SK-N-SH (cell line): ENCODE measurements around the gene CAMK4. TPM values are rescaled to one million over a fixed set of nuclear protein-coding genes. Genes with fewer than 3 reads are reported as not detected.

Source experiments
- CTCF ChIA-PET: fragments of 300-600, 350-600 bp; formaldehyde crosslinking; extraction: SDS; loops from one replicate; lab custom pipeline; 2021; lab: Yijun Ruan, JAX
- POLR2A ChIA-PET: fragments of 350-600 bp; sonication (Branson Sonifier 250); formaldehyde crosslinking; extraction: SDS; loops from one replicate; lab custom pipeline; 2020; ENCODE audit warnings: antibody characterized with exemption, inconsistent platforms; lab: Yijun Ruan, JAX
- DNase-seq: peaks from one replicate; pipeline ENCODE4 v3.0.0; 2012
- H2AFZ ChIP-seq: fragments of 200-600 bp; sonication (generic); 2 replicates; pipeline ENCODE4 v1.8.1; 2016; ENCODE audit warnings: antibody characterized with exemption, mild to moderate bottlenecking, low read depth
- H3F3A ChIP-seq: fragments of 200-600 bp; sonication (generic); replicated peaks from 2 replicates; pipeline ENCODE3; 2016; ENCODE audit warnings: antibody characterized with exemption, mild to moderate bottlenecking; ENCODE audit not compliant: insufficient read depth
- H3K27ac ChIP-seq, 2 experiments: fragments of 200-500 bp in 1 of 2; fragments of 200-600 bp in 1 of 2; sonication (Bioruptor generic) in 1 of 2; sonication (generic), shearing (Covaris generic) in 1 of 2; 2 replicates each; pipeline versions ENCODE4 v1.5.1 to v1.6.1; 2014 to 2016; ENCODE audit warnings: low read depth in 2 of 2, inconsistent platforms in 1 of 2, low read length in 1 of 2, mild to moderate bottlenecking in 1 of 2, mixed read lengths in 1 of 2
- H3K27me3 ChIP-seq: fragments of 200-600 bp; sonication (generic), shearing (Covaris generic); 2 replicates; pipeline ENCODE4 v1.6.1; 2016; ENCODE audit warnings: mixed run types; ENCODE audit not compliant: insufficient read depth
- H3K36me3 ChIP-seq, 2 experiments: fragments of 200-500 bp in 1 of 2; fragments of 200-600 bp in 1 of 2; sonication (Bioruptor generic) in 1 of 2; sonication (generic) in 1 of 2; replicated peaks in 1 of 2; 2 replicates each; pipeline versions ENCODE3 to v1.5.1; 2014 to 2016; ENCODE audit warnings: low read length in 1 of 2, mild to moderate bottlenecking in 1 of 2; ENCODE audit not compliant: insufficient read depth in 2 of 2, control insufficient read depth in 1 of 2
- H3K4me1 ChIP-seq, 2 experiments: fragments of 200-500 bp in 1 of 2; fragments of 200-600 bp in 1 of 2; sonication (Bioruptor generic) in 1 of 2; sonication (generic), shearing (Covaris generic) in 1 of 2; 2 replicates each; pipeline versions ENCODE4 v1.5.1 to v1.6.1; 2014 to 2016; ENCODE audit warnings: low read depth in 1 of 2, low read length in 1 of 2, mixed run types in 1 of 2; ENCODE audit not compliant: insufficient read depth in 2 of 2, control insufficient read depth in 1 of 2
- H3K4me2 ChIP-seq: fragments of 200-600 bp; sonication (generic), shearing (Covaris generic); 2 replicates; pipeline ENCODE4 v1.6.1; 2017; ENCODE audit warnings: mixed run types
- H3K4me3 ChIP-seq, 2 experiments: fragments of 200-500 bp in 1 of 2; fragments of 200-600 bp in 1 of 2; sonication (Bioruptor generic) in 1 of 2; sonication (generic), shearing (Covaris generic) in 1 of 2; 2 replicates each; pipeline versions ENCODE4 v1.5.1 to v1.8.1; 2014 to 2016; ENCODE audit warnings: low read depth in 2 of 2, inconsistent platforms in 1 of 2, low read length in 1 of 2, mild to moderate bottlenecking in 1 of 2, mixed read lengths in 1 of 2, moderate library complexity in 1 of 2
- H3K79me2 ChIP-seq: fragments of 200-600 bp; sonication (generic); 2 replicates; pipeline ENCODE4 v1.8.1; 2017; ENCODE audit warnings: mild to moderate bottlenecking; ENCODE audit not compliant: insufficient read depth
- H3K9ac ChIP-seq: fragments of 200-600 bp; sonication (generic); 2 replicates; pipeline ENCODE4 v1.6.1; 2017; ENCODE audit warnings: mixed run types
- H3K9me2 ChIP-seq: fragments of 200-600 bp; sonication (generic); 2 replicates; pipeline ENCODE4 v1.6.1; 2017; ENCODE audit warnings: mixed run types
- H3K9me3 ChIP-seq: fragments of 200-600 bp; sonication (generic); 2 replicates; pipeline ENCODE4 v1.6.1; 2017; ENCODE audit warnings: mixed run types, mild to moderate bottlenecking, moderate library complexity
- H4K20me1 ChIP-seq: fragments of 200-600 bp; sonication (generic); 2 replicates; pipeline ENCODE4 v1.6.1; 2017; ENCODE audit warnings: mild to moderate bottlenecking, mixed run types; ENCODE audit not compliant: insufficient read depth
- CHD2 ChIP-seq: fragments of 150-350 bp; IDR thresholded peaks from 2 replicates; pipeline ENCODE4 v1.6.1; 2018; ENCODE audit warnings: low read length; ENCODE audit not compliant: partially characterized antibody
- CTCF ChIP-seq: fragments of 200-600 bp; sonication (generic); IDR thresholded peaks from 2 replicates; pipeline ENCODE4 v1.6.1; 2017; ENCODE audit warnings: antibody characterized with exemption, mild to moderate bottlenecking, moderate library complexity
- EP300 ChIP-seq, 2 experiments: IDR thresholded peaks; 2 replicates each; pipeline versions ENCODE4 v1.4.0 to v1.6.1; 2012; ENCODE audit warnings: borderline replicate concordance in 1 of 2, low read depth in 1 of 2, low read length in 1 of 2
- FOXJ3 ChIP-seq: sonication (generic); formaldehyde crosslinking; IDR thresholded peaks from 2 replicates; pipeline ENCODE4 v1.5.1; 2020; ENCODE audit warnings: mild to moderate bottlenecking, missing genetic modification reagents
- NFIC ChIP-seq: IDR thresholded peaks from 2 replicates; pipeline ENCODE4 v1.4.0; 2012; ENCODE audit warnings: borderline replicate concordance
- NRF1 ChIP-seq: IDR thresholded peaks from 2 replicates; pipeline ENCODE4 v1.6.1; 2012; ENCODE audit warnings: low read depth, mild to moderate bottlenecking, low read length
- RAD21 ChIP-seq: IDR thresholded peaks from 2 replicates; pipeline ENCODE4 v1.6.1; 2012; ENCODE audit warnings: mild to moderate bottlenecking, low read length
- RXRA ChIP-seq: IDR thresholded peaks from 2 replicates; pipeline ENCODE4 v1.4.0; 2012; ENCODE audit warnings: low read depth, mild to moderate bottlenecking, borderline replicate concordance
- SMC3 ChIP-seq: IDR thresholded peaks from 2 replicates; pipeline ENCODE4 v1.6.1; 2012; ENCODE audit warnings: low read depth, low read length, improper control_type of control experiment
- TEAD4 ChIP-seq: IDR thresholded peaks from 2 replicates; pipeline ENCODE4 v1.4.0; 2012; ENCODE audit warnings: mild to moderate bottlenecking, borderline replicate concordance; ENCODE audit not compliant: insufficient read depth
- WGBS: methylation state at CpG from one replicate; pipeline ENCODE4 v1.1.6; 2017; ENCODE audit warnings: low lambda C conversion rate; 5-methylcytosine and 5-hydroxymethylcytosine counted together
- polyA plus RNA-seq, 3 experiments: library from polyadenylated mRNA; depleted of rRNA; stranded (reverse); fragments of >200 nt; gene quantifications; 2 replicates each; pipeline ENCODE4 v1.2.3, GENCODE V29; 2012
- TF ChIP-seq, protein P1 (sequence below): IDR thresholded peaks from 2 replicates; pipeline ENCODE4 v1.4.0; 2012; ENCODE audit warnings: low read depth
- TF ChIP-seq, protein P2 (sequence below): IDR thresholded peaks from 2 replicates; pipeline ENCODE4 v1.4.0; 2012; ENCODE audit warnings: low read depth, borderline replicate concordance
- TF ChIP-seq, protein P3 (sequence below): IDR thresholded peaks from 2 replicates; pipeline ENCODE4; 2012

Gene CAMK4
- polyA plus RNA-seq, 1 of the 3 experiments (the other 2 are of a cell fraction) = 4.1 TPM

DNA sequence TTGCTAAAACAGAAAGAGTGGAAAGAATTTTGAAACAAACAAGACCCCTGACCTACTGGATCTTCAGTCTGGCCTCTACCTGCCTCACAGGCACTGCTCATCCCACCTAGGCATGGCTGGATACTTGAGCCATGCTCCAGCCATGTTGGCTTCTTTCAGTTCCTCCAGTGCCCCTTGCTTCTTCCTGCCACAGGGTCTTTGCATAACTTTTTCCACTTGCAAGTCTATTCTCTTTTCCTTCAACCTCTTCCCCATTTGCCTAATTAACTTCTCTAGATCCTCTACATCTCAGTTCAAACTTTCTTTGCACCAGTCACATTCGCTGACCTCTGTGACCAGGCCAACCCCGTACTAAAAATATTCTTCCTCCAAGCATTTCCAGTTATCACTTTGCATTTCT, 237.8 kb downstream of the CAMK4 start:
- Histone ChIP-seq H3K4me3 (no peak overlapping the region), H3K36me3 (peaks cover 0 to 4% of the 10 kb centered on the region in 2 experiments), H3K4me1 (peaks cover 0 to 6% of the 10 kb centered on the region in 2 experiments; a peak in 2 of 4 replicates), H4K20me1 (no peaks in the 10 kb centered on the region), H3K9ac (no peak overlapping the region), H3K9me3 (no peaks in the 10 kb centered on the region), H3K79me2 (no peaks in the 10 kb centered on the region), H3K27ac (peak overlapping the region in 1 of 2 experiments; percentile 81; a peak in 1 of 4 replicates), H3K4me2 (no peak overlapping the region), H3K27me3 (no peaks in the 10 kb centered on the region), H2AFZ (no peak overlapping the region), H3F3A (no peaks in the 10 kb centered on the region), H3K9me2 (no peaks in the 10 kb centered on the region)
- CTCF ChIA-PET = interaction anchor here (1.1 to 4.8 kb wide), 27 partner anchors 9 to 304 kb away, joined by 3 to 35 read pairs (median 5); partner anchors contain the start of genes CAMK4 and STARD4
- DNase-seq = no peak
- POLR2A ChIA-PET = interaction anchor here (1.1 to 1.6 kb wide), 2 partner anchors 10 to 75 kb away, joined by 3 to 9 read pairs; no protein-coding TSS in a partner anchor
- TF ChIP-seq CTCF (no peak), NFIC (no peak), RXRA (no peak), NRF1 (no peak), SMC3 (no peak), FOXJ3 (CRISPR knock-in tag) (no peak), EP300 (IDR thresholded peaks at IDR 0.05; ENCODE audit: borderline replicate concordance in 1 of 2, low read depth in 1 of 2, low read length in 1 of 2) (no peak), RAD21 (no peak), TEAD4 (no peak)
- TF ChIP-seq, protein P1, sequence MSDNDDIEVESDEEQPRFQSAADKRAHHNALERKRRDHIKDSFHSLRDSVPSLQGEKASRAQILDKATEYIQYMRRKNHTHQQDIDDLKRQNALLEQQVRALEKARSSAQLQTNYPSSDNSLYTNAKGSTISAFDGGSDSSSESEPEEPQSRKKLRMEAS = no peak
- TF ChIP-seq, protein P2, sequence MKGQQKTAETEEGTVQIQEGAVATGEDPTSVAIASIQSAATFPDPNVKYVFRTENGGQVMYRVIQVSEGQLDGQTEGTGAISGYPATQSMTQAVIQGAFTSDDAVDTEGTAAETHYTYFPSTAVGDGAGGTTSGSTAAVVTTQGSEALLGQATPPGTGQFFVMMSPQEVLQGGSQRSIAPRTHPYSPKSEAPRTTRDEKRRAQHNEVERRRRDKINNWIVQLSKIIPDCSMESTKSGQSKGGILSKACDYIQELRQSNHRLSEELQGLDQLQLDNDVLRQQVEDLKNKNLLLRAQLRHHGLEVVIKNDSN = no peak
- 78% methylated on average over 2 of the region's 2 CpGs for WGBS

- POLR2A ChIA-PET = no interaction called here
- Histone ChIP-seq H3K79me2 (no peaks in the 10 kb centered on the region), H3K4me3 (no peak overlapping the region), H3F3A (no peaks in the 10 kb centered on the region), H3K27ac (no peak overlapping the region; a peak in 1 of 4 replicates), H3K9ac (no peak overlapping the region), H3K4me2 (no peak overlapping the region), H4K20me1 (no peaks in the 10 kb centered on the region), H3K27me3 (no peaks in the 10 kb centered on the region), H3K4me1 (peaks cover 0 to 6% of the 10 kb centered on the region in 2 experiments; a peak in 2 of 4 replicates), H3K36me3 (peaks cover 0 to 4% of the 10 kb centered on the region in 2 experiments), H3K9me3 (no peaks in the 10 kb centered on the region), H2AFZ (no peak overlapping the region), H3K9me2 (no peaks in the 10 kb centered on the region)
- DNase-seq = no peak
- CTCF ChIA-PET = interaction anchor here (1.4 to 4.8 kb wide), 2 partner anchors 14 to 77 kb away, joined by 3 to 23 read pairs; no protein-coding TSS in a partner anchor
- no peak for TF ChIP-seq TEAD4
- no peak for TF ChIP-seq CHD2
- TF ChIP-seq, protein P3, sequence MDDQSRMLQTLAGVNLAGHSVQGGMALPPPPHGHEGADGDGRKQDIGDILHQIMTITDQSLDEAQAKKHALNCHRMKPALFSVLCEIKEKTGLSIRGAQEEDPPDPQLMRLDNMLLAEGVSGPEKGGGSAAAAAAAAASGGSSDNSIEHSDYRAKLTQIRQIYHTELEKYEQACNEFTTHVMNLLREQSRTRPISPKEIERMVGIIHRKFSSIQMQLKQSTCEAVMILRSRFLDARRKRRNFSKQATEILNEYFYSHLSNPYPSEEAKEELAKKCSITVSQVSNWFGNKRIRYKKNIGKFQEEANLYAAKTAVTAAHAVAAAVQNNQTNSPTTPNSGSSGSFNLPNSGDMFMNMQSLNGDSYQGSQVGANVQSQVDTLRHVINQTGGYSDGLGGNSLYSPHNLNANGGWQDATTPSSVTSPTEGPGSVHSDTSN = no peak
Measured at GRCh38 chr5:111463311-111463710, 239.1 kb downstream of the CAMK4 start.
